Hepatocyte (in vitro differentiated cells): ENCODE data around the gene GPR35. TPM values are rescaled to one million over a fixed set of nuclear protein-coding genes. Genes with fewer than 3 reads are reported as not detected.

Experiments
- DNase-seq: peaks from one replicate; pipeline ENCODE4 v3.0.0-alpha.2; 2016; ENCODE audit warnings: low spot score
- H2AFZ ChIP-seq: fragments of 200-600 bp; sonication (generic); 2 replicates; pipeline ENCODE4 v1.6.0; 2016; ENCODE audit warnings: antibody characterized with exemption, mild to moderate bottlenecking
- H3K27ac ChIP-seq: fragments of 200-600 bp; sonication (generic); 2 replicates; pipeline ENCODE4 v1.5.1; 2016; ENCODE audit warnings: mild to moderate bottlenecking
- H3K27me3 ChIP-seq: fragments of 200-600 bp; sonication (generic); 2 replicates; pipeline ENCODE4 v1.6.1; 2016
- H3K36me3 ChIP-seq: fragments of 200-600 bp; sonication (generic); replicated peaks from 2 replicates; pipeline ENCODE4 v1.5.1; 2016; ENCODE audit warnings: low read depth; ENCODE audit not compliant: insufficient read depth
- H3K4me1 ChIP-seq: fragments of 200-600 bp; sonication (generic); 2 replicates; pipeline ENCODE4 v1.5.1; 2016; ENCODE audit warnings: mild to moderate bottlenecking, moderate library complexity; ENCODE audit not compliant: insufficient read depth
- H3K4me2 ChIP-seq: fragments of 200-600 bp; sonication (generic); 2 replicates; pipeline ENCODE4 v1.6.0; 2016
- H3K4me3 ChIP-seq: fragments of 200-600 bp; sonication (generic); 2 replicates; pipeline ENCODE4 v1.5.1; 2016; ENCODE audit warnings: mild to moderate bottlenecking
- H3K79me2 ChIP-seq: fragments of 200-600 bp; sonication (generic); 2 replicates; pipeline ENCODE4 v1.6.0; 2017; ENCODE audit warnings: mild to moderate bottlenecking
- H3K9me2 ChIP-seq: fragments of 200-600 bp; sonication (generic); replicated peaks from 2 replicates; pipeline ENCODE4 v1.6.0; 2017; ENCODE audit warnings: mild to moderate bottlenecking; ENCODE audit not compliant: insufficient read depth
- H3K9me3 ChIP-seq: fragments of 200-600 bp; sonication (generic); 2 replicates; pipeline ENCODE4 v1.5.1; 2016; ENCODE audit warnings: low read depth, mild to moderate bottlenecking
- H4K20me1 ChIP-seq: fragments of 200-600 bp; sonication (generic); 2 replicates; pipeline ENCODE4 v1.6.0; 2016; ENCODE audit warnings: mild to moderate bottlenecking; ENCODE audit not compliant: insufficient read depth, poor library complexity, severe bottlenecking
- EZH2 ChIP-seq: fragments of 200-600 bp; sonication (generic); IDR thresholded peaks from 2 replicates; pipeline ENCODE4 v1.6.1; 2016; ENCODE audit warnings: antibody characterized with exemption, mild to moderate bottlenecking, borderline replicate concordance
- EZH2phosphoT487 ChIP-seq: fragments of 200-600 bp; sonication (generic); IDR thresholded peaks from one replicate; pipeline ENCODE4 v1.6.1; 2018; ENCODE audit warnings: antibody characterized with exemption, mild to moderate bottlenecking, low read depth, moderate library complexity; ENCODE audit not compliant: unreplicated experiment, severe bottlenecking
- WGBS: methylation state at CpG from one replicate; pipeline ENCODE4 v1.1.6; 2016; ENCODE audit warnings: low lambda C conversion rate; ENCODE audit errors: missing lambda C conversion rate; 5-methylcytosine and 5-hydroxymethylcytosine counted together
- polyA plus RNA-seq: library from polyadenylated mRNA; unstranded; fragments of >200 nt; fragmentation: Nextera tagmentation; extraction: Ambion mirVana; gene quantifications from 2 replicates; pipeline ENCODE4 v1.2.1, GENCODE V29; 2016
- total RNA-seq: library from RNA; depleted of rRNA; stranded (reverse); fragments of >200 nt; gene quantifications from 2 replicates; pipeline ENCODE4 v1.2.3, GENCODE V29; 2014
- TF ChIP-seq, protein P1 (sequence below): fragments of 200-600 bp; sonication (generic); IDR thresholded peaks from 2 replicates; pipeline ENCODE4 v1.5.1; 2016; ENCODE audit warnings: antibody characterized with exemption, mild to moderate bottlenecking; ENCODE audit not compliant: poor library complexity

GPR35 gene
- total and polyA plus RNA-seq, 2 experiments from 2014 or later, result 10.5 to 14.7 TPM

- no peak overlapping the region for H3K4me2 ChIP-seq
- no peak for DNase-seq
- TF ChIP-seq, protein P1, sequence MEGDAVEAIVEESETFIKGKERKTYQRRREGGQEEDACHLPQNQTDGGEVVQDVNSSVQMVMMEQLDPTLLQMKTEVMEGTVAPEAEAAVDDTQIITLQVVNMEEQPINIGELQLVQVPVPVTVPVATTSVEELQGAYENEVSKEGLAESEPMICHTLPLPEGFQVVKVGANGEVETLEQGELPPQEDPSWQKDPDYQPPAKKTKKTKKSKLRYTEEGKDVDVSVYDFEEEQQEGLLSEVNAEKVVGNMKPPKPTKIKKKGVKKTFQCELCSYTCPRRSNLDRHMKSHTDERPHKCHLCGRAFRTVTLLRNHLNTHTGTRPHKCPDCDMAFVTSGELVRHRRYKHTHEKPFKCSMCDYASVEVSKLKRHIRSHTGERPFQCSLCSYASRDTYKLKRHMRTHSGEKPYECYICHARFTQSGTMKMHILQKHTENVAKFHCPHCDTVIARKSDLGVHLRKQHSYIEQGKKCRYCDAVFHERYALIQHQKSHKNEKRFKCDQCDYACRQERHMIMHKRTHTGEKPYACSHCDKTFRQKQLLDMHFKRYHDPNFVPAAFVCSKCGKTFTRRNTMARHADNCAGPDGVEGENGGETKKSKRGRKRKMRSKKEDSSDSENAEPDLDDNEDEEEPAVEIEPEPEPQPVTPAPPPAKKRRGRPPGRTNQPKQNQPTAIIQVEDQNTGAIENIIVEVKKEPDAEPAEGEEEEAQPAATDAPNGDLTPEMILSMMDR, result no peak
- TF ChIP-seq EZH2, result no peak
- TF ChIP-seq EZH2phosphoT487, result no peak
- H3K27me3 ChIP-seq, result no peaks in the 10 kb centered on the region
- H3K27ac ChIP-seq, result no peak overlapping the region
- H3K4me1 ChIP-seq, result peaks cover 21% of the 10 kb centered on the region
- no peak overlapping the region for H2AFZ ChIP-seq
- H3K36me3 ChIP-seq, result no peaks in the 10 kb centered on the region
- H4K20me1 ChIP-seq, result peaks cover 5% of the 10 kb centered on the region
- H3K9me2 ChIP-seq, result no peaks in the 10 kb centered on the region
- no peaks in the 10 kb centered on the region for H3K9me3 ChIP-seq
- 89% methylated on average over 14 of the region's 14 CpGs for WGBS
- peaks cover 59% of the 10 kb centered on the region for H3K79me2 ChIP-seq
- no peak overlapping the region for H3K4me3 ChIP-seq
Observed at GRCh38 chr2:240589375-240589774, 35.9 kb upstream of the GPR35 start.

GRCh38 chr2:240589850-240590525 lies 35.3 kb upstream of the GPR35 start:
- Histone ChIP-seq H4K20me1 (peaks cover 5% of the 10 kb centered on the region), H3K9me2 (no peaks in the 10 kb centered on the region), H3K36me3 (no peaks in the 10 kb centered on the region), H3K4me3 (no peak overlapping the region), H3K9me3 (no peaks in the 10 kb centered on the region), H2AFZ (no peak overlapping the region), H3K4me1 (peaks cover 17% of the 10 kb centered on the region), H3K27ac (no peak overlapping the region), H3K27me3 (no peaks in the 10 kb centered on the region), H3K79me2 (peaks cover 53% of the 10 kb centered on the region), H3K4me2 (no peak overlapping the region)
- DNase-seq, result no peak
- no peak for TF ChIP-seq EZH2
- TF ChIP-seq EZH2phosphoT487, result no peak
- TF ChIP-seq, protein P1, result no peak
- WGBS, result 92% methylated on average over 16 of the region's 16 CpGs

GRCh38 chr2:240590681-240591111 lies 34.6 kb upstream of the GPR35 start:
- Histone ChIP-seq H2AFZ (no peak overlapping the region), H3K4me2 (no peak overlapping the region), H3K4me1 (peaks cover 10% of the 10 kb centered on the region), H3K27ac (no peak overlapping the region), H3K4me3 (no peak overlapping the region), H3K79me2 (peaks cover 46% of the 10 kb centered on the region), H4K20me1 (peaks cover 5% of the 10 kb centered on the region), H3K27me3 (no peaks in the 10 kb centered on the region), H3K36me3 (no peaks in the 10 kb centered on the region), H3K9me3 (no peaks in the 10 kb centered on the region), H3K9me2 (no peaks in the 10 kb centered on the region)
- no peak for TF ChIP-seq EZH2phosphoT487
- no peak for TF ChIP-seq EZH2
- TF ChIP-seq, protein P1, result no peak
- no peak for DNase-seq
- 96% methylated on average over 18 of the region's 21 CpGs for WGBS
